T-helper 1 cell (primary cell): ENCODE data around the gene RAB3GAP2.
"Not testable (repeated sequence)": the region's sequence is repeated elsewhere in the genome, so short reads cannot be mapped to it uniquely, and the experiment has no call there.

ENCODE experiments used
- DNase-seq, 5 donors: peaks; one replicate each; pipeline ENCODE4 v3.0.0-alpha.2; 2012 to 2020

RAB3GAP2 gene

GRCh38 chr1:220290140-220290761, 18.0 kb upstream of the RAB3GAP2 start:
- no peak for DNase-seq

- DNase-seq = no peak
Observed at GRCh38 chr1:220287129-220287528, 14.9 kb upstream of the RAB3GAP2 start.

GRCh38 chr1:220283625-220284024, 11.4 kb upstream of the RAB3GAP2 start:
- DNase-seq = no peak

- no peak for DNase-seq
Observed at GRCh38 chr1:220281159-220281574, 8.9 kb upstream of the RAB3GAP2 start.

- DNase-seq = no peak
Observed at GRCh38 chr1:220280249-220280648, 8.0 kb upstream of the RAB3GAP2 start.

- no peak for DNase-seq
Observed at GRCh38 chr1:220278991-220279390, 6.7 kb upstream of the RAB3GAP2 start.

GRCh38 chr1:220275430-220275829, 3.2 kb upstream of the RAB3GAP2 start:
- DNase-seq = no peak

GRCh38 chr1:220274251-220274855, 2.1 kb upstream of the RAB3GAP2 start:
- DNase-seq = no peak

GRCh38 chr1:220272841-220273090, 513 bp upstream of the RAB3GAP2 start:
- no peak for DNase-seq

- DNase-seq = no peak
Observed at GRCh38 chr1:220271706-220272046, 577 bp downstream of the RAB3GAP2 start.

- no peak for DNase-seq
Observed at GRCh38 chr1:220269036-220269435, 3.2 kb downstream of the RAB3GAP2 start.

- no peak for DNase-seq
Observed at GRCh38 chr1:220267630-220268029, 4.6 kb downstream of the RAB3GAP2 start.

GRCh38 chr1:220260228-220260627, 12.0 kb downstream of the RAB3GAP2 start:
- not testable (repeated sequence) for DNase-seq

GRCh38 chr1:220259756-220260155, 12.5 kb downstream of the RAB3GAP2 start:
- DNase-seq = not testable (repeated sequence)

- not testable (repeated sequence) for DNase-seq
Observed at GRCh38 chr1:220256194-220256593, 16.1 kb downstream of the RAB3GAP2 start.

- DNase-seq = no peak
Observed at GRCh38 chr1:220255204-220255603, 17.0 kb downstream of the RAB3GAP2 start.

- not testable (repeated sequence) for DNase-seq
Observed at GRCh38 chr1:220253290-220253689, 19.0 kb downstream of the RAB3GAP2 start.

- no peak for DNase-seq
Observed at GRCh38 chr1:220251272-220251671, 21.0 kb downstream of the RAB3GAP2 start.

- no peak for DNase-seq
Observed at GRCh38 chr1:220250681-220251080, 21.6 kb downstream of the RAB3GAP2 start.

GRCh38 chr1:220249522-220249921, 22.7 kb downstream of the RAB3GAP2 start:
- DNase-seq = no peak

GRCh38 chr1:220248715-220249265, 23.5 kb downstream of the RAB3GAP2 start:
- DNase-seq = not testable (repeated sequence)

GRCh38 chr1:220245900-220246299, 26.4 kb downstream of the RAB3GAP2 start:
- not testable (repeated sequence) for DNase-seq

GRCh38 chr1:220243947-220244346, 28.3 kb downstream of the RAB3GAP2 start:
- no peak for DNase-seq

GRCh38 chr1:220241072-220241663, 31.1 kb downstream of the RAB3GAP2 start:
- peak in 1 of 5 donors; percentile 5 for DNase-seq
